Measurements from ENCODE around the gene RERE.

RERE gene

GRCh38 chr1:8471451-8471850 lies 346.0 kb downstream of the RERE start:
- no peak for TF ChIP-seq CTCF (conservative IDR thresholded peaks at IDR 0.05; ENCODE audit: control insufficient read depth, insufficient read depth, low read depth, low read length)
- H3K4me3 ChIP-seq (ENCODE audit: control insufficient read depth, low read depth, low read length) = no peak overlapping the region
- DNase-seq (ENCODE audit: low read depth) = no peak

GRCh38 chr1:8468751-8469150 lies 348.7 kb downstream of the RERE start:
- H3K4me3 ChIP-seq (ENCODE audit: control insufficient read depth, low read depth, low read length) = no peak overlapping the region
- DNase-seq (ENCODE audit: low read depth) = no peak
- TF ChIP-seq CTCF (conservative IDR thresholded peaks at IDR 0.05; ENCODE audit: control insufficient read depth, insufficient read depth, low read depth, low read length) = no peak

GRCh38 chr1:8467308-8467707 lies 350.1 kb downstream of the RERE start:
- DNase-seq (ENCODE audit: low read depth) = no peak
- no peak overlapping the region for H3K4me3 ChIP-seq (ENCODE audit: control insufficient read depth, low read depth, low read length)
- no peak for TF ChIP-seq CTCF (conservative IDR thresholded peaks at IDR 0.05; ENCODE audit: control insufficient read depth, insufficient read depth, low read depth, low read length)

- no peak for DNase-seq (ENCODE audit: low read depth)
- H3K4me3 ChIP-seq (ENCODE audit: control insufficient read depth, low read depth, low read length) = no peak overlapping the region
- TF ChIP-seq CTCF (conservative IDR thresholded peaks at IDR 0.05; ENCODE audit: control insufficient read depth, insufficient read depth, low read depth, low read length) = no peak
These were observed 351.7 kb downstream of the RERE start for GRCh38 chr1:8465692-8466091.

- TF ChIP-seq CTCF (conservative IDR thresholded peaks at IDR 0.05; ENCODE audit: control insufficient read depth, insufficient read depth, low read depth, low read length) = no peak
- peak; percentile 34 for DNase-seq (ENCODE audit: low read depth)
- no peak overlapping the region for H3K4me3 ChIP-seq (ENCODE audit: control insufficient read depth, low read depth, low read length)
These were observed 352.4 kb downstream of the RERE start for GRCh38 chr1:8465013-8465412.

GRCh38 chr1:8464377-8464776 lies 353.1 kb downstream of the RERE start:
- H3K4me3 ChIP-seq (ENCODE audit: control insufficient read depth, low read depth, low read length) = no peak overlapping the region
- no peak for TF ChIP-seq CTCF (conservative IDR thresholded peaks at IDR 0.05; ENCODE audit: control insufficient read depth, insufficient read depth, low read depth, low read length)
- no peak for DNase-seq (ENCODE audit: low read depth)
